ENCODE data around the gene VAV2.

Gene VAV2

GRCh38 chr9:133715866-133716563, 276.1 kb downstream of the VAV2 start:
- DNase-seq, result peak; percentile 39

- DNase-seq, result no peak
Measured at GRCh38 chr9:133715295-133715865, 276.7 kb downstream of the VAV2 start.

GRCh38 chr9:133714606-133715294, 277.4 kb downstream of the VAV2 start:
- no peak for DNase-seq

GRCh38 chr9:133713960-133714495, 278.1 kb downstream of the VAV2 start:
- no peak for DNase-seq

GRCh38 chr9:133713150-133713959, 278.8 kb downstream of the VAV2 start:
- DNase-seq, result no peak

GRCh38 chr9:133712221-133713100, 279.7 kb downstream of the VAV2 start:
- no peak for DNase-seq

Data from NCI-H345 (cell line).